Measurements from ENCODE around the gene EFCAB9. TPM values are rescaled to one million over a fixed set of nuclear protein-coding genes. Genes with fewer than 3 reads are reported as not detected.
"Not testable (repeated sequence)": the region's sequence is repeated elsewhere in the genome, so short reads cannot be mapped to it uniquely, and the experiment has no call there.

The EFCAB9 gene
- total RNA-seq, 6 experiments from 2014 or later = not detected

DNA sequence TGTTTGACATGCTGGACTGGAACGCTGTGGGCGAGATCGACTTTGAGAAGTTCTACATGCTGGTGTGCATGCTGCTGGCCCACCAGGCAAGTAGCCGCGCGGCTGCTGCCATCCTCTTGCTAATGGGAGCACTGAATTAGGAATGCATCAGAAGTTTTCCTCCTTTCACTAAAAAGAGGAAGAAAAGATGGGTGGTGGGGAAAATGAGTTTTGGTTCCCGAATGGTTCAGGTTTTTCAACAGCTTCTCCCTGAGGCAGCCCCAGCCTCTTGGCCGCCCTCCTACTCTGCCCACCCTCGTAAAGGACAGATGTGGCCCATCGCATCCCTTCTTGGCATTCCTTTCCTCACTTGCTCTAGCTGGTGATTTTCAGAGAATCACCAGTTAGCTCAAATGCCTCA lies 5.5 kb downstream of the EFCAB9 start:
- no peaks in the 10 kb centered on the region for H3K4me1 ChIP-seq
- 63% methylated on average over 9 of the region's 10 CpGs for WGBS (ENCODE audit: insufficient coverage, low coverage, low lambda C conversion rate, missing lambda C conversion rate)
- H3K27ac ChIP-seq = no peak overlapping the region
- TF ChIP-seq POLR2A (IDR thresholded peaks at IDR 0.05) = no peak
- TF ChIP-seq, protein P1, sequence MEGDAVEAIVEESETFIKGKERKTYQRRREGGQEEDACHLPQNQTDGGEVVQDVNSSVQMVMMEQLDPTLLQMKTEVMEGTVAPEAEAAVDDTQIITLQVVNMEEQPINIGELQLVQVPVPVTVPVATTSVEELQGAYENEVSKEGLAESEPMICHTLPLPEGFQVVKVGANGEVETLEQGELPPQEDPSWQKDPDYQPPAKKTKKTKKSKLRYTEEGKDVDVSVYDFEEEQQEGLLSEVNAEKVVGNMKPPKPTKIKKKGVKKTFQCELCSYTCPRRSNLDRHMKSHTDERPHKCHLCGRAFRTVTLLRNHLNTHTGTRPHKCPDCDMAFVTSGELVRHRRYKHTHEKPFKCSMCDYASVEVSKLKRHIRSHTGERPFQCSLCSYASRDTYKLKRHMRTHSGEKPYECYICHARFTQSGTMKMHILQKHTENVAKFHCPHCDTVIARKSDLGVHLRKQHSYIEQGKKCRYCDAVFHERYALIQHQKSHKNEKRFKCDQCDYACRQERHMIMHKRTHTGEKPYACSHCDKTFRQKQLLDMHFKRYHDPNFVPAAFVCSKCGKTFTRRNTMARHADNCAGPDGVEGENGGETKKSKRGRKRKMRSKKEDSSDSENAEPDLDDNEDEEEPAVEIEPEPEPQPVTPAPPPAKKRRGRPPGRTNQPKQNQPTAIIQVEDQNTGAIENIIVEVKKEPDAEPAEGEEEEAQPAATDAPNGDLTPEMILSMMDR (IDR thresholded peaks at IDR 0.05) = no peak
- DNase-seq (no peak), ATAC-seq (no peak)
- H3K9me3 ChIP-seq = no peaks in the 10 kb centered on the region
- no peaks in the 10 kb centered on the region for H3K36me3 ChIP-seq
- intact Hi-C loops (cut with DNase I) = no loop called here
- H3K27me3 ChIP-seq = no peaks in the 10 kb centered on the region
- no peak overlapping the region for H3K4me3 ChIP-seq

- no peaks in the 10 kb centered on the region for H3K36me3 ChIP-seq
- DNase-seq (no peak), ATAC-seq (no peak)
- no peaks in the 10 kb centered on the region for H3K27me3 ChIP-seq
- TF ChIP-seq POLR2A (IDR thresholded peaks at IDR 0.05) = no peak
- TF ChIP-seq, protein P1 (IDR thresholded peaks at IDR 0.05) = no peak
- H3K27ac ChIP-seq = no peak overlapping the region
- no peak overlapping the region for H3K4me3 ChIP-seq
- no peaks in the 10 kb centered on the region for H3K4me1 ChIP-seq
- H3K9me3 ChIP-seq = no peaks in the 10 kb centered on the region
- WGBS (ENCODE audit: insufficient coverage, low coverage, low lambda C conversion rate, missing lambda C conversion rate) = 73% methylated on average over 6 of the region's 6 CpGs
- intact Hi-C loops (cut with DNase I) = no loop called here
These were observed 6.5 kb downstream of the EFCAB9 start for GRCh38 chr5:172200476-172200875.

- H3K27me3 ChIP-seq; DNase-seq; ATAC-seq; H3K9me3 ChIP-seq; H3K27ac ChIP-seq; H3K36me3 ChIP-seq; H3K4me3 ChIP-seq; H3K4me1 ChIP-seq; intact Hi-C loops (cut with DNase I): not testable (repeated sequence)
- WGBS (ENCODE audit: insufficient coverage, low coverage, low lambda C conversion rate, missing lambda C conversion rate) = 87% methylated on average over 4 of the region's 11 CpGs
These were observed 12.0 kb downstream of the EFCAB9 start for GRCh38 chr5:172205984-172206383.

- 66% methylated on average over 3 of the region's 3 CpGs for WGBS (ENCODE audit: insufficient coverage, low coverage, low lambda C conversion rate, missing lambda C conversion rate)
- ATAC-seq = no peak
- no peak overlapping the region for H3K27ac ChIP-seq
- peaks cover 0 to 11% (median 0%) of the 10 kb centered on the region in 4 donors for H3K36me3 ChIP-seq
- no peaks in the 10 kb centered on the region for H3K9me3 ChIP-seq
- H3K27me3 ChIP-seq = no peaks in the 10 kb centered on the region
- TF ChIP-seq, protein P1 (IDR thresholded peaks at IDR 0.05) = no peak
- no peak for TF ChIP-seq POLR2A (IDR thresholded peaks at IDR 0.05)
- no peaks in the 10 kb centered on the region for H3K4me1 ChIP-seq
- H3K4me3 ChIP-seq = no peak overlapping the region
- intact Hi-C loops (cut with DNase I) = no loop called here
- no peak for DNase-seq
These were observed 13.5 kb downstream of the EFCAB9 start for GRCh38 chr5:172207511-172207910.

GRCh38 chr5:172209714-172210113 lies 15.7 kb downstream of the EFCAB9 start:
- no peak for TF ChIP-seq POLR2A (IDR thresholded peaks at IDR 0.05)
- TF ChIP-seq, protein P1 (IDR thresholded peaks at IDR 0.05) = no peak
- WGBS (ENCODE audit: insufficient coverage, low coverage, low lambda C conversion rate, missing lambda C conversion rate) = 97% methylated on average over 2 of the region's 2 CpGs
- H3K27ac ChIP-seq = no peak overlapping the region
- H3K4me3 ChIP-seq = no peak overlapping the region
- DNase-seq (no peak), ATAC-seq (no peak)
- H3K36me3 ChIP-seq = peaks cover 0 to 11% (median 0%) of the 10 kb centered on the region in 4 donors
- no peaks in the 10 kb centered on the region for H3K27me3 ChIP-seq
- no peaks in the 10 kb centered on the region for H3K4me1 ChIP-seq
- intact Hi-C loops (cut with DNase I) = no loop called here
- no peaks in the 10 kb centered on the region for H3K9me3 ChIP-seq
